ENCODE data around the gene KRTAP4-7.
"Not testable (repeated sequence)": the region's sequence is repeated elsewhere in the genome, so short reads cannot be mapped to it uniquely, and the experiment has no call there.

The KRTAP4-7 gene

GRCh38 chr17:41082626-41083025, 1.3 kb upstream of the KRTAP4-7 start:
- H3K9me2 ChIP-seq (replicated peaks; ENCODE audit: insufficient read depth, low read length) = no peaks in the 10 kb centered on the region
- H3F3A ChIP-seq (ENCODE audit: insufficient read depth, low read length) = no peaks in the 10 kb centered on the region
- no peaks in the 10 kb centered on the region for H3K79me2 ChIP-seq (ENCODE audit: low read length)
- H3K9me3 ChIP-seq (replicated peaks; ENCODE audit: insufficient read depth, low read length) = no peaks in the 10 kb centered on the region
- no peaks in the 10 kb centered on the region for H3K27me3 ChIP-seq (replicated peaks; ENCODE audit: insufficient read depth, low read length)
- H3K4me2 ChIP-seq (ENCODE audit: low read depth, low read length) = no peak overlapping the region
- no peak for TF ChIP-seq CTCF (IDR thresholded peaks at IDR 0.05; ENCODE audit: low read length)
- TF ChIP-seq EZH2phosphoT487 (IDR thresholded peaks at IDR 0.05; ENCODE audit: low read length) = no peak
- TF ChIP-seq EZH2 (optimal IDR thresholded peaks at IDR 0.05; ENCODE audit: low read depth, low read length) = no peak
- H3K9ac ChIP-seq (ENCODE audit: low read length) = no peak overlapping the region
- no peaks in the 10 kb centered on the region for H3K36me3 ChIP-seq (replicated peaks; ENCODE audit: insufficient read depth, low read length)
- no peaks in the 10 kb centered on the region for H4K20me1 ChIP-seq (ENCODE audit: insufficient read depth, low read length)
- no peaks in the 10 kb centered on the region for H3K4me1 ChIP-seq (ENCODE audit: low read length)
- DNase-seq = no peak
- no peak overlapping the region for H3K4me3 ChIP-seq (ENCODE audit: low read length)
- H2AFZ ChIP-seq (ENCODE audit: low read length) = no peak overlapping the region
- H3K27ac ChIP-seq (ENCODE audit: low read length) = no peak overlapping the region

GRCh38 chr17:41083427-41083826, 523 bp upstream of the KRTAP4-7 start:
- H3K9ac ChIP-seq (ENCODE audit: low read length); H3F3A ChIP-seq (ENCODE audit: insufficient read depth, low read length); H3K9me3 ChIP-seq (replicated peaks; ENCODE audit: insufficient read depth, low read length); H3K79me2 ChIP-seq (ENCODE audit: low read length); H3K27me3 ChIP-seq (replicated peaks; ENCODE audit: insufficient read depth, low read length); H3K36me3 ChIP-seq (replicated peaks; ENCODE audit: insufficient read depth, low read length); DNase-seq; H3K4me2 ChIP-seq (ENCODE audit: low read depth, low read length); H2AFZ ChIP-seq (ENCODE audit: low read length); H3K9me2 ChIP-seq (replicated peaks; ENCODE audit: insufficient read depth, low read length); H4K20me1 ChIP-seq (ENCODE audit: insufficient read depth, low read length); H3K4me3 ChIP-seq (ENCODE audit: low read length); H3K27ac ChIP-seq (ENCODE audit: low read length); H3K4me1 ChIP-seq (ENCODE audit: low read length): not testable (repeated sequence)

GRCh38 chr17:41088760-41089352, 4.9 kb downstream of the KRTAP4-7 start:
- not testable (repeated sequence) for DNase-seq

GRCh38 chr17:41096055-41096454, 12.1 kb downstream of the KRTAP4-7 start:
- Histone ChIP-seq H4K20me1 (ENCODE audit: insufficient read depth, low read length) (no peaks in the 10 kb centered on the region), H3K27ac (ENCODE audit: low read length) (no peak overlapping the region), H3K36me3 (replicated peaks; ENCODE audit: insufficient read depth, low read length) (no peaks in the 10 kb centered on the region), H3K9ac (ENCODE audit: low read length) (no peak overlapping the region), H3K4me3 (ENCODE audit: low read length) (no peak overlapping the region), H3K27me3 (replicated peaks; ENCODE audit: insufficient read depth, low read length) (no peaks in the 10 kb centered on the region), H3K79me2 (ENCODE audit: low read length) (no peaks in the 10 kb centered on the region), H3K4me2 (ENCODE audit: low read depth, low read length) (no peak overlapping the region), H3K4me1 (ENCODE audit: low read length) (no peaks in the 10 kb centered on the region), H3K9me3 (replicated peaks; ENCODE audit: insufficient read depth, low read length) (no peaks in the 10 kb centered on the region), H3K9me2 (replicated peaks; ENCODE audit: insufficient read depth, low read length) (no peaks in the 10 kb centered on the region), H3F3A (ENCODE audit: insufficient read depth, low read length) (no peaks in the 10 kb centered on the region), H2AFZ (ENCODE audit: low read length) (no peak overlapping the region)
- no peak for DNase-seq
- TF ChIP-seq CTCF (IDR thresholded peaks at IDR 0.05; ENCODE audit: low read length) = no peak

More at GRCh38 chr17:41088760-41089352, 4.9 kb downstream of the KRTAP4-7 start:
- not testable (repeated sequence) for H3K4me3 ChIP-seq (ENCODE audit: low read length); H4K20me1 ChIP-seq (ENCODE audit: insufficient read depth, low read length); H2AFZ ChIP-seq (ENCODE audit: low read length); H3K79me2 ChIP-seq (ENCODE audit: low read length); H3K4me1 ChIP-seq (ENCODE audit: low read length); H3K9me2 ChIP-seq (replicated peaks; ENCODE audit: insufficient read depth, low read length); H3K9me3 ChIP-seq (replicated peaks; ENCODE audit: insufficient read depth, low read length); H3K4me2 ChIP-seq (ENCODE audit: low read depth, low read length); H3K36me3 ChIP-seq (replicated peaks; ENCODE audit: insufficient read depth, low read length); H3K27me3 ChIP-seq (replicated peaks; ENCODE audit: insufficient read depth, low read length); H3K9ac ChIP-seq (ENCODE audit: low read length); H3F3A ChIP-seq (ENCODE audit: insufficient read depth, low read length); H3K27ac ChIP-seq (ENCODE audit: low read length)
